Measurements from ENCODE around the gene MMD. TPM values are rescaled to one million over a fixed set of nuclear protein-coding genes. Genes with fewer than 3 reads are reported as not detected.
A peak's percentile ranks its signal among the peaks of the same experiment; 100 is the strongest.

The MMD gene
- total and polyA plus RNA-seq, 8 donors, result 1.1 to 7.0 (median 4.1) TPM

DNA sequence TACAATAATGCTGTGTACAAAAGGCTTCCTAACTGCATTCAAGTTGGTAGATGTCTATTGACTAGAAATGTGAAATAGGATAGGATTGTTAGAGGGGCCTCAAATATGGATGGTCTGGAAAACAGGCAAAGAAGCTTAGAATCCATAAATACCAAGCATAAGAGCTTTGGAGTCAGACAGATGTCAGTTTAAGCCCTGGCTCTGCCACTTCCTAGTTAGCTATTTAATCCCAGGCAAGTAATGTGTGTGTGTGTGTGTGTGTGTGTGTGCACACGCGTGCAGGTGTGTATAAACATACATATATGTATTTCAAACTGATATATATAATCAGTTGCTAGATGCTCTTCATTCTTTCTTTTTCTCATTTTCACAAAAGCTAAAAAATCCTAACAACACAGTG lies 66.7 kb downstream of the MMD start:
- intact Hi-C loops (cut with DNase I), result loop anchor here in 2 of 3 donors (5.0 to 10.0 kb wide), 2 partner anchors 157 to 360 kb away; partner anchors contain the start of gene SMIM36 (in 1 of the 2)
- Histone ChIP-seq H3K36me3 (no peaks in the 10 kb centered on the region), H3K9me3 (no peaks in the 10 kb centered on the region), H3K27ac (no peak overlapping the region), H3K4me1 (no peaks in the 10 kb centered on the region), H3K4me3 (no peak overlapping the region), H3K27me3 (no peaks in the 10 kb centered on the region)
- 84 to 90% methylated on average over 2 of the region's 2 CpGs for WGBS, 2 donors
- no peak for ATAC-seq
- TF ChIP-seq CTCF (IDR thresholded peaks at IDR 0.05), result no peak
- FAIRE-seq, result no peak
- DNase-seq, result no peak

- no peak overlapping the region for H3K4me3 ChIP-seq
- intact Hi-C loops (cut with DNase I), result loop anchor here in 1 of 3 donors (10.0 kb wide), 1 partner anchor 359 kb away; no protein-coding TSS in a partner anchor
- H3K27me3 ChIP-seq, result no peaks in the 10 kb centered on the region
- WGBS, 2 donors, result 47 to 55% methylated on average over 1 of the region's 1 CpG
- TF ChIP-seq CTCF (IDR thresholded peaks at IDR 0.05), result no peak
- H3K27ac ChIP-seq, result no peak overlapping the region
- no peak for ATAC-seq
- no peak for DNase-seq
- FAIRE-seq, result no peak
- no peaks in the 10 kb centered on the region for H3K9me3 ChIP-seq
- no peaks in the 10 kb centered on the region for H3K4me1 ChIP-seq
- H3K36me3 ChIP-seq, result no peaks in the 10 kb centered on the region
These were observed 67.6 kb downstream of the MMD start for GRCh38 chr17:55354010-55354409.

DNA sequence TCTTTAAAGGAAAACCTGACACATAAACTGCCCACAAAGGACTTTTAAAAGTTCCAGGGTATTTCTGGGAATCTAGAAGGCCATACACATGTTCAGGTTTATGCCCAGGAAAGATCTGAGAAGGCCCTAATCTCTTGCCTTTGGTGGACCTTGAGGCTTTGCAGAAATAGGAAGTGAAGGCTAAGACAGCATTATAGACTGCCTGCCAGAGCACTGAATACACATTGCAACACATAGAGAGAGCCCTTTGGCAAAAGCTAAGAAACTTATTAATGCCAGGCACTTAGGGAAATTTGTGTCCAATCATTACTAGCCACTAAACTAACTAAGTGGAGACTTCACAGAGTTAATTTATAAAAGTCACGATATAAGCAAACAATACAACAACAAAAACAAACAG lies 70.4 kb downstream of the MMD start:
- no peak for DNase-seq
- H3K4me1 ChIP-seq, result no peaks in the 10 kb centered on the region
- H3K9me3 ChIP-seq, result no peaks in the 10 kb centered on the region
- no peaks in the 10 kb centered on the region for H3K27me3 ChIP-seq
- intact Hi-C loops (cut with DNase I), result loop anchor here in 1 of 3 donors (10.0 kb wide), 1 partner anchor 356 kb away; no protein-coding TSS in a partner anchor
- no peak for TF ChIP-seq CTCF (IDR thresholded peaks at IDR 0.05)
- no peak for ATAC-seq
- 78 to 87% methylated on average over 1 of the region's 1 CpG for WGBS, 2 donors
- H3K4me3 ChIP-seq, result no peak overlapping the region
- no peak overlapping the region for H3K27ac ChIP-seq
- FAIRE-seq, result no peak
- H3K36me3 ChIP-seq, result no peaks in the 10 kb centered on the region

GRCh38 chr17:55350825-55351205 lies 70.8 kb downstream of the MMD start:
- 35 to 46% methylated on average over 2 of the region's 2 CpGs for WGBS, 2 donors
- intact Hi-C loops (cut with DNase I), result loop anchor here in 1 of 3 donors (10.0 kb wide), 1 partner anchor 356 kb away; no protein-coding TSS in a partner anchor
- Histone ChIP-seq H3K27ac (no peak overlapping the region), H3K9me3 (no peaks in the 10 kb centered on the region), H3K36me3 (no peaks in the 10 kb centered on the region), H3K27me3 (no peaks in the 10 kb centered on the region), H3K4me3 (no peak overlapping the region), H3K4me1 (no peaks in the 10 kb centered on the region)
- ATAC-seq (no peak), DNase-seq (no peak), FAIRE-seq (no peak)
- TF ChIP-seq CTCF (IDR thresholded peaks at IDR 0.05), result no peak

DNA sequence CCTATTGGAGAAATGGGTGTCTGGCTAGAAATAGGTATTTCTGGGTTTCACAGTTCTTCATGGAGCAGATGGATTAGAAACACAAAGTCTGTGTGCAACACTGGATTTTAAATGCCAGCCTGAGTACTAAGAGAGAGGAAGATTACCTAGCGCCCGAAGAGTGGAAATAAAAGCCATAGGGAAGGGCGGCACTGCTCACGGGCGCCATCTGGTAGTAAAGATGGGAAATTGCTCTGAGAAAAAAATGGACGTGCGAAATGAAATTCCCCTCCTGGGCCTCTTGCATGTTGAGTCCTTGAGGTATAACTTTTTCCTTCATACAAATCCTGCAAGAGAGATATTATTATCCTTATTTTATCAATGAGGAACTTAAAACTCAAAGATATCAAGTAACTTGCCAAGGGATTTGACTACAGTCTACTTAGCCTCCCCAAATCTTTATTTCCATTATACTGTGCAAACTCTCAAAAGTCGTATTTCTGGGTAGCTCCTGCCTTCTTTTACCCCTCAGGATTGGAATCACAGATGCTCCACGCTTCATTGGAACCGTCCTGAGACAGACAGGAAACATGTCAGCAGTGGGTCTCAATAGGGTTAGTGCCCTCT lies 72.8 kb downstream of the MMD start:
- H3K27me3 ChIP-seq, result no peaks in the 10 kb centered on the region
- H3K9me3 ChIP-seq, result no peaks in the 10 kb centered on the region
- TF ChIP-seq CTCF (IDR thresholded peaks at IDR 0.05), result peak; percentile 43 to 67 (median 60)
- H3K4me1 ChIP-seq, result no peaks in the 10 kb centered on the region
- no peaks in the 10 kb centered on the region for H3K36me3 ChIP-seq
- no peak overlapping the region for H3K4me3 ChIP-seq
- intact Hi-C loops (cut with DNase I), result loop anchor here in 1 of 3 donors (5.0 kb wide), 1 partner anchor 357 kb away; no protein-coding TSS in a partner anchor
- DNase-seq, result peak in 5 of 6 donors; percentile 6 to 64 (median 34)
- no peak overlapping the region for H3K27ac ChIP-seq
- FAIRE-seq, result peak; percentile 86
- 10 to 12% methylated on average over 10 of the region's 10 CpGs for WGBS, 2 donors
- peak; percentile 72 to 92 (median 88) for ATAC-seq

Data from pancreas (tissue), 10 donors.